T-helper 1 cell treated with Interleukin-12 subunit alpha and Interleukin-12 subunit beta and Interleukin-4 antibody, amounts not matched to agents 30 ng/mL and 1 ng/mL, for 36 hours (primary cell): Measurements from ENCODE around the gene DLG1. TPM values are rescaled to one million over a fixed set of nuclear protein-coding genes. Genes with fewer than 3 reads are reported as not detected.
"Not testable (repeated sequence)": the region's sequence is repeated elsewhere in the genome, so short reads cannot be mapped to it uniquely, and the experiment has no call there.

ENCODE experiments used
- intact Hi-C: fragments of 100-400 bp; cut with micrococcal nuclease; formaldehyde crosslinking; loops from one replicate; pipeline ENCODE4 v1.15.1; 2024
- total RNA-seq: library from RNA; stranded (reverse); gene quantifications from 2 replicates; pipeline ENCODE4 v1.2.3, GENCODE V29; 2022

The DLG1 gene
- total RNA-seq, 1 donor from 2014 or later = 82.3 TPM

DNA sequence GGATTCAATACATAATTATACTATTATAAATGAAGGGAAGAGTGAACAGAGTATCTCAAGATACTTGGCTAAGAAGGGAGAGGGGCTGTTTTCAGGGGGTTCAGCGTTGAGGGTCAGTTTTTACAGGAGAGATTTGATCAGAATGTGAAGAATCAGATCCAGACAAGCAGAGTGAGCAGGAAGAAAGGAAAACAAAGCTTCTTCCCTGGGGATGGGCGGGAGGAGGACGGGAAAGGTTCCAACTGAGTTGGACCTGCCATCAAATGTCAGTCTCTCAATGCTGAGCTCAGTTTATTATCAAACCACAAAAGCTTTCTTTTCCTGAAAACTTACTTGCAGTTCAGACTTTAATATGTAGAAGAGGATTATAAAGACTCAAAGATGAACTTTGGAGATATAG lies 262.8 kb downstream of the DLG1 start:
- intact Hi-C loops = no loop called here

DNA sequence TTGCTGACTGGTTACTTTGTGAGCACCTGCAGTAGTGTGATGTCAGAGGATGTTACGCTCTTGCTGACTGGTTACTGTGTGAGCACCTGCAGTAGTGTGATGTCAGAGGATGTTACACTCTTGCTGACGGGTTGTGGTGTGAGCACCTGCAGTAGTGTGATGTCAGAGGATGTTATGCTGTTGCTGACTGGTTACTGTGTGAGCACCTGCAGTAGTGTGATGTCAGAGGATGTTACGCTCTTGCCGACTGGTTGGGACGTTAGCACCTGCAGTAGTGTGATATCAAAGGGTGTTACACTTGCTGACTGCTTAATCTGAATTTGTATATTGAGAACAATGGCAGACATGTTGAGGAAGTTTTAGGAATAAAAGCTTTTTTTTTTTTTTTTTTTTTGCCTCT lies 263.6 kb downstream of the DLG1 start:
- intact Hi-C loops = not testable (repeated sequence)

- intact Hi-C loops = not testable (repeated sequence)
Observed at GRCh38 chr3:197033764-197034163, 264.6 kb downstream of the DLG1 start.

- intact Hi-C loops = no loop called here
Observed at GRCh38 chr3:197031315-197032285, 266.8 kb downstream of the DLG1 start.

- intact Hi-C loops = no loop called here
Observed at GRCh38 chr3:197030379-197031314, 267.8 kb downstream of the DLG1 start.

GRCh38 chr3:197029511-197030167 lies 268.8 kb downstream of the DLG1 start, which contains the start of gene MELTF:
Gene MELTF, minus strand, starts transcription at chr3:197029817. Its CDS starts 115 bp downstream, at chr3:197029702.
- intact Hi-C loops = loop anchor here (1.0 to 10.0 kb wide), 4 partner anchors 26 to 475 kb away; no protein-coding TSS in a partner anchor

- intact Hi-C loops = loop anchor here (1.0 to 10.0 kb wide), 4 partner anchors 26 to 476 kb away; no protein-coding TSS in a partner anchor
Observed at GRCh38 chr3:197028728-197029510, 269.5 kb downstream of the DLG1 start.

- intact Hi-C loops = loop anchor here (10.0 kb wide), 1 partner anchor 477 kb away; no protein-coding TSS in a partner anchor
Observed at GRCh38 chr3:197027896-197028727, 270.3 kb downstream of the DLG1 start.

DNA sequence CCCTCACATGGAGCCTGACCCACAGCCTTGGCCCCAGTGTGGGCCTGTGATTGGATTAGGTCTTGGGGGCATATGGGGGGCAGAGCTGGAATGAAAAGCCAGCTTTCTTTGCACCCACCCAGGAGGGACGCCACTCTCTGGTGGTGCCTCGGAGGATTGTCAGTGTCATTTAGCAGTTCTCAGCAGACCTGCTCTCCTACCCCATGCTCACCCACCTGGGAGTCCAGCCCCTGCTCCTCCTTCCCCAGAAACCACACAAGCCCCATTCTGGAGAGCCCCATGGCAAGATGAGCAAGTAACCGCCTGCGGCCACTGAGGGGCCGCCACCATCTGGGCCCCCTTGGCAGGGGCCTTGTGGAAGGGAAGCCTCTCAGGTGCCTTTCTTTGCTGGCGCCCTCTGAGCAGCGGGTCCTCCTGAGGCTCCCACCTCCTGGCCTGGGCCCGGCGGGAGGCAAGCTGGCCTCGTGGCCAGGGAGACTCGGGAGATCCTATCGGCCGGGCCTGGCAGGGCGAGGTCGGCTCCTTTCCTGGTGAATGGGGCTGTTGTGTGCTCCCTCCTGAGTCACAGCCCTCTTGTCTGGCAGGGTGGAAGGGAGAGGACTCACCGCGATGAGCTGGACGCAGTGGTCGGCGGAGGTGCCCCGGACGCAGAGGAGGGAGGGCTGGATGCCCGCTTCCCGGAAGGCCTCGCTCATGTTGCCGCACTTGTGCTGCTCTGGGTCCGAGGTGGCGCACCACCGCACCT lies 271.1 kb downstream of the DLG1 start:
- intact Hi-C loops = loop anchor here (10.0 kb wide), 1 partner anchor 477 kb away; no protein-coding TSS in a partner anchor

DNA sequence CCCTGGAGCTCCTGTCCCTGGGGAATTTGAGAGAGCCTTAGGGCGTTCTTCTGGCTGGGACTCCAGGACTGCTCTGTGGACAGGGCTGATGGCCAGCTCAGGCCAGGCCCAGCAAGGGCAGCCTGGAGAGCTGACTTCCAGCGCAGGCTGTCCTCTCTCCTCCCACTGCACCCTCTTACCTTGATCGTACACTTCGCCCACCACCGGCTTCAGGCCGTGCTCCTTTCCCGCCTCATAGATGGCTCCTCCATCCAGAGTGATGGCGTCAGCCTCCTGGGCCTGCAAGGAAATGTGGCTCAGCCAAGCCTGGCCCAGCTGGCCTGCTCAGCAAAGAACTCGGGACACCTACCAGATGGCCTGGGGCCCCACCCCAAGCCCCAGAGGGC lies 271.9 kb downstream of the DLG1 start:
- intact Hi-C loops = loop anchor here (10.0 kb wide), 1 partner anchor 478 kb away; no protein-coding TSS in a partner anchor

DNA sequence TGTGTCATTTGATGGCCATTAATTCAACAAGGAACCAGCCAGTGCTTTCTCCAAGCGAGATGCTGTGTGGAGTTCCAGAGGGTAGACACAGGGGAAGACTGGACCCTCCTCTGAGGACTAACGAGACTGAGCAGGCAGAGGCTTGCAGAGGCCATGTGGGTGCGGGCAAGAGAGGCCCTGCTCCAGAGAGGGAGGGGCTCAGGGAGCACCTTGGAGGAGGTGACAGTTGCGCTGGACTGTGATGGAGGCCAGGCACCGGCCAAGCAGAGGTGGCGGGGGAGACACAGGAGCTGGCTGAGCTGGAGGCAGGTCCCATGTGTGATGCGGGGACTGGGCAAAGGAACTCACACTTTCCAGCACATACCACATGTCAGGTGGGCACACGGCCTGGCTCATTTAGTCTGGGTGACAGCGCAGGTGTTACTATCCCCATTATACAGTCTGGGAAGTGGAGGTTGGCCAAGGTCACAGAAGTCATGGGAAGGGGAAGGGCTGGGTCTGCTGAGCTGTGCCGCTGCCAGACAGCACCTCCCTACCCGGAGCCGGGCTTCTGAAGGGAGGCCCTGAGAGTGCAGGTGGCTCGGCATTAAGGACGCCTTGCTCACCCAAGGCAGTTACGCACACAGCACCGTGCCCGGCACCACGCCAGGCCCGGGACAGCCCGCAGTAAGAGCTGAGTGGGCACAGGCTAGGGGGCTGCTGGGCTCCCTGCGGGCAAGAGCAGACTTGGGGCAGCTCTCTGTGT lies 272.5 kb downstream of the DLG1 start:
- intact Hi-C loops = loop anchor here (10.0 kb wide), 1 partner anchor 479 kb away; no protein-coding TSS in a partner anchor

- intact Hi-C loops = loop anchor here (10.0 kb wide), 1 partner anchor 480 kb away; no protein-coding TSS in a partner anchor
Observed at GRCh38 chr3:197024881-197025735, 273.3 kb downstream of the DLG1 start.

GRCh38 chr3:197023998-197024651 lies 274.3 kb downstream of the DLG1 start:
- intact Hi-C loops = loop anchor here (10.0 kb wide), 1 partner anchor 481 kb away; no protein-coding TSS in a partner anchor

DNA sequence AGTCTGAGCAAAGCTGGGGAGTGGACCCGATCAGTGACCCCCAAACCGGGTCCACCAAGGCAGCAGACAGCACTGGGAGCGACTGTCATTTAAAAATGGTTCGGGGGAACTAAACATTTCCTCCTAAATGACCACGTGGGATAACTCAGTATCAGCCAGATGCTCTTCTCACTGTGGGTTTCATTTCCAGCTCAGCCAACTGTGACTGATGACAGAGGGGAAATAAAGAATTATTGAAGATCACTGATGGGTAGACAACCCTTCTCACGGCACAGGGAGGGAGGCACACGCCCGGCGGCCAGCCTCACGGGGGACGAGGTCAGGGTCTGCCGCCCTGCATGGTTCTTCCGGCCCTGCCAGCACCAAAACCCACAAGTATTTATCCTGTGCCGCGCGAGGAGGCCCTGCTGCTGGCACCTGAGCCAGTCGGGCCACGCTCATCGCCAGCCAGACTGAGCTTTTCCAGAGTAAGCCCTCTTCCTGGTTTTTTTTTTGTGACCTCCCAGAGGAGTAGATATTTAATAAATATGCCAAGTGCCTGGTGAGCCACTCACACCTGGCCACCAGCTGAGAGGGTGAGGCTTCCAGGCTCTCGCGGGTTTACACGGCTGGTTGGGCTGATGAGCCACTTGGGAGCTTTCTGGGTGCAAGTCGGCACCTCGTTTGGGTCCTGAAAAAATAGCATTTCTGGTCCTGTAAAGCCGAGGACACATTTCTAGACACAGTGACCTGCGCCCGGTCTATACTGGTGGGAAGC lies 275.0 kb downstream of the DLG1 start:
- intact Hi-C loops = loop anchor here (10.0 kb wide), 1 partner anchor 481 kb away; no protein-coding TSS in a partner anchor
